Aorta (tissue), 5 donors: Measurements from ENCODE around the gene SDC3. TPM values are rescaled to one million over a fixed set of nuclear protein-coding genes. Genes with fewer than 3 reads are reported as not detected.
A peak's percentile ranks its signal among the peaks of the same experiment; 100 is the strongest.

Source experiments
- ATAC-seq: fragments of 200-7000 bp; cut with Tn5 transposase; one replicate; pipeline ENCODE4 v1.9.1; 2022; ENCODE audit warnings: moderate library complexity; ENCODE audit not compliant: low FRiP score
- DNase-seq, 2 donors: peaks; one replicate each; pipeline ENCODE4 v3.0.0-alpha.2; 2020
- H3K27ac ChIP-seq, 2 donors: one replicate each; pipeline ENCODE4 v1.5.1; 2013; ENCODE audit warnings: low read length in 2 of 2, mild to moderate bottlenecking in 2 of 2, moderate library complexity in 2 of 2, control low read depth in 1 of 2, inconsistent platforms in 1 of 2, low read depth in 1 of 2
- H3K27me3 ChIP-seq, 2 donors: one replicate each; pipeline ENCODE4 v1.6.1; 2013; ENCODE audit warnings: control low read depth in 1 of 2, low read length in 1 of 2, mild to moderate bottlenecking in 1 of 2, moderate library complexity in 1 of 2; ENCODE audit not compliant: insufficient read depth in 2 of 2, control insufficient read depth in 1 of 2
- H3K36me3 ChIP-seq, 2 donors: one replicate each; pipeline ENCODE4 v1.6.1; 2013; ENCODE audit warnings: control low read depth in 1 of 2, low read length in 1 of 2, mild to moderate bottlenecking in 1 of 2; ENCODE audit not compliant: insufficient read depth in 2 of 2, control insufficient read depth in 1 of 2
- H3K4me1 ChIP-seq, 2 donors: one replicate each; pipeline ENCODE4 v1.6.1; 2013; ENCODE audit warnings: low read length in 2 of 2, control low read depth in 1 of 2, mild to moderate bottlenecking in 1 of 2, moderate library complexity in 1 of 2; ENCODE audit not compliant: insufficient read depth in 2 of 2, control insufficient read depth in 1 of 2
- H3K4me3 ChIP-seq, 2 donors: one replicate each; pipeline ENCODE4 v1.5.1; 2013; ENCODE audit warnings: low read length in 2 of 2, control low read depth in 1 of 2, mild to moderate bottlenecking in 1 of 2
- H3K9me3 ChIP-seq: one replicate; pipeline ENCODE4 v1.6.1; 2013; ENCODE audit warnings: mild to moderate bottlenecking, low read length; ENCODE audit not compliant: control insufficient read depth
- WGBS, 2 donors: extraction: QIAGEN DNeasy Blood & Tissue Kit; methylation state at CpG; one replicate each; pipeline ENCODE4 v1.1.7; 2013; 5-methylcytosine and 5-hydroxymethylcytosine counted together
- intact Hi-C, 2 donors: fragments of 100-400 bp; cut with DNase I; formaldehyde crosslinking; loops; one replicate each; pipeline versions ENCODE4 v1.14.2 to v1.15.0; 2022
- polyA plus RNA-seq, 2 donors: library from polyadenylated mRNA; stranded (reverse); fragments of 200-250 nt; gene quantifications; one replicate each; pipeline ENCODE4 v1.2.3, GENCODE V29; 2013
- total RNA-seq, 2 donors: library from RNA; stranded (reverse); fragmentation: NEBNext Ultra II Directional; extraction: Animal tissue kit (Norgen Biotek cat#: 25700); gene quantifications; one replicate each; pipeline ENCODE4 v1.2.1, GENCODE V29; 2021
- donor health status: healthy with polysubstance abuse.
- donor health status: Bipolar disorder and iron deficiency.
- donor health status: DM: no; HTN: no; CAD: no.
- donor health status: DM: no; HTN: no; CAD: no.
- donor health status: DM: yes; HTN: yes; CAD: no.

The SDC3 gene
- total and polyA plus RNA-seq, 4 donors, result 19.1 to 72.7 (median 42.7) TPM

GRCh38 chr1:30919025-30919881 is 10.7 kb upstream of the SDC3 start:
- 78 to 80% methylated on average over 10 of the region's 10 CpGs for WGBS, 2 donors
- intact Hi-C loops, result no loop called here

GRCh38 chr1:30916296-30916695 is 7.7 kb upstream of the SDC3 start:
- intact Hi-C loops, result no loop called here
- Histone ChIP-seq H3K4me3 (no peak overlapping the region), H3K9me3 (no peaks in the 10 kb centered on the region), H3K36me3 (no peaks in the 10 kb centered on the region), H3K27me3 (no peaks in the 10 kb centered on the region), H3K27ac (no peak overlapping the region), H3K4me1 (no peaks in the 10 kb centered on the region)
- DNase-seq (peak in 1 of 2 donors; percentile 30), ATAC-seq (no peak)
- 90 to 94% methylated on average over 12 of the region's 12 CpGs for WGBS, 2 donors

More at GRCh38 chr1:30919025-30919881, 10.7 kb upstream of the SDC3 start:
- Histone ChIP-seq H3K27me3 (no peaks in the 10 kb centered on the region), H3K27ac (no peak overlapping the region), H3K4me1 (no peaks in the 10 kb centered on the region), H3K36me3 (no peaks in the 10 kb centered on the region), H3K4me3 (no peak overlapping the region), H3K9me3 (no peaks in the 10 kb centered on the region)
- DNase-seq (no peak), ATAC-seq (no peak)

- intact Hi-C loops, result no loop called here
Measured at GRCh38 chr1:30915491-30916230, 7.1 kb upstream of the SDC3 start.

GRCh38 chr1:30914931-30915330 is 6.4 kb upstream of the SDC3 start:
- ATAC-seq, result no peak
- Histone ChIP-seq H3K27me3 (no peaks in the 10 kb centered on the region), H3K9me3 (no peaks in the 10 kb centered on the region), H3K27ac (no peak overlapping the region), H3K36me3 (no peaks in the 10 kb centered on the region), H3K4me3 (no peak overlapping the region), H3K4me1 (no peaks in the 10 kb centered on the region)
- peak; percentile 37 to 41 for DNase-seq
- WGBS, 2 donors, result 75 to 76% methylated on average over 4 of the region's 4 CpGs
- intact Hi-C loops, result loop anchor here in 1 of 2 donors (5.0 kb wide), 2 partner anchors 133 to 188 kb away; no protein-coding TSS in a partner anchor

More at GRCh38 chr1:30915491-30916230, 7.1 kb upstream of the SDC3 start:
- Histone ChIP-seq H3K4me3 (no peak overlapping the region), H3K9me3 (no peaks in the 10 kb centered on the region), H3K36me3 (no peaks in the 10 kb centered on the region), H3K27ac (no peak overlapping the region), H3K27me3 (no peaks in the 10 kb centered on the region), H3K4me1 (no peaks in the 10 kb centered on the region)
- no peak for ATAC-seq
- DNase-seq, result peak in 1 of 2 donors; percentile 69
- WGBS, 2 donors, result 92% methylated on average over 11 to 13 of the region's 13 CpGs

GRCh38 chr1:30914587-30914922 is 6.0 kb upstream of the SDC3 start:
- no peaks in the 10 kb centered on the region for H3K36me3 ChIP-seq
- H3K27me3 ChIP-seq, result no peaks in the 10 kb centered on the region
- H3K27ac ChIP-seq, result no peak overlapping the region
- ATAC-seq (no peak), DNase-seq (peak in 1 of 2 donors; percentile 47)
- no peaks in the 10 kb centered on the region for H3K4me1 ChIP-seq
- intact Hi-C loops, result loop anchor here in 1 of 2 donors (5.0 kb wide), 2 partner anchors 132 to 187 kb away; no protein-coding TSS in a partner anchor
- WGBS, 2 donors, result 90 to 92% methylated on average over 3 of the region's 3 CpGs
- H3K9me3 ChIP-seq, result no peaks in the 10 kb centered on the region
- no peak overlapping the region for H3K4me3 ChIP-seq

- Histone ChIP-seq H3K4me1 (no peaks in the 10 kb centered on the region), H3K27ac (no peak overlapping the region), H3K9me3 (no peaks in the 10 kb centered on the region), H3K36me3 (no peaks in the 10 kb centered on the region), H3K27me3 (no peaks in the 10 kb centered on the region), H3K4me3 (no peak overlapping the region)
- peak; percentile 77 to 90 for DNase-seq
- intact Hi-C loops, result loop anchor here in 1 of 2 donors (5.0 kb wide), 2 partner anchors 131 to 186 kb away; no protein-coding TSS in a partner anchor
- ATAC-seq, result peak; percentile 11
- 86 to 88% methylated on average over 10 of the region's 10 CpGs for WGBS, 2 donors
Measured at GRCh38 chr1:30912913-30913652, 4.5 kb upstream of the SDC3 start.

- intact Hi-C loops, result loop anchor here in 1 of 2 donors (5.0 kb wide), 2 partner anchors 130 to 185 kb away; no protein-coding TSS in a partner anchor
- DNase-seq (peak; percentile 44 to 61), ATAC-seq (no peak)
- Histone ChIP-seq H3K4me1 (no peaks in the 10 kb centered on the region), H3K36me3 (no peaks in the 10 kb centered on the region), H3K27ac (no peak overlapping the region), H3K4me3 (no peak overlapping the region), H3K27me3 (no peaks in the 10 kb centered on the region), H3K9me3 (no peaks in the 10 kb centered on the region)
- 89% methylated on average over 6 of the region's 6 CpGs for WGBS, 2 donors
Measured at GRCh38 chr1:30912224-30912623, 3.7 kb upstream of the SDC3 start.
